Measurements from ENCODE around the gene PCCA. TPM values are rescaled to one million over a fixed set of nuclear protein-coding genes. Genes with fewer than 3 reads are reported as not detected.

Gene PCCA
- total RNA-seq, 4 donors from 2014 or later: 34.6 to 58.4 (median 40.1) TPM

GRCh38 chr13:100361504-100361903 lies 272.6 kb downstream of the PCCA start:
- H3K27me3 ChIP-seq: no peaks in the 10 kb centered on the region
- ATAC-seq: no peak
- no peak overlapping the region for H3K27ac ChIP-seq
- no peaks in the 10 kb centered on the region for H3K9me3 ChIP-seq
- H3K36me3 ChIP-seq: peaks cover 0 to 2% of the 10 kb centered on the region in 2 donors
- no peaks in the 10 kb centered on the region for H3K4me1 ChIP-seq
- no peak overlapping the region for H3K4me3 ChIP-seq
- TF ChIP-seq, protein P1, sequence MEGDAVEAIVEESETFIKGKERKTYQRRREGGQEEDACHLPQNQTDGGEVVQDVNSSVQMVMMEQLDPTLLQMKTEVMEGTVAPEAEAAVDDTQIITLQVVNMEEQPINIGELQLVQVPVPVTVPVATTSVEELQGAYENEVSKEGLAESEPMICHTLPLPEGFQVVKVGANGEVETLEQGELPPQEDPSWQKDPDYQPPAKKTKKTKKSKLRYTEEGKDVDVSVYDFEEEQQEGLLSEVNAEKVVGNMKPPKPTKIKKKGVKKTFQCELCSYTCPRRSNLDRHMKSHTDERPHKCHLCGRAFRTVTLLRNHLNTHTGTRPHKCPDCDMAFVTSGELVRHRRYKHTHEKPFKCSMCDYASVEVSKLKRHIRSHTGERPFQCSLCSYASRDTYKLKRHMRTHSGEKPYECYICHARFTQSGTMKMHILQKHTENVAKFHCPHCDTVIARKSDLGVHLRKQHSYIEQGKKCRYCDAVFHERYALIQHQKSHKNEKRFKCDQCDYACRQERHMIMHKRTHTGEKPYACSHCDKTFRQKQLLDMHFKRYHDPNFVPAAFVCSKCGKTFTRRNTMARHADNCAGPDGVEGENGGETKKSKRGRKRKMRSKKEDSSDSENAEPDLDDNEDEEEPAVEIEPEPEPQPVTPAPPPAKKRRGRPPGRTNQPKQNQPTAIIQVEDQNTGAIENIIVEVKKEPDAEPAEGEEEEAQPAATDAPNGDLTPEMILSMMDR (IDR thresholded peaks at IDR 0.05): no peak
- no peak for TF ChIP-seq POLR2AphosphoS5 (IDR thresholded peaks at IDR 0.05)
- no peak for TF ChIP-seq EP300 (IDR thresholded peaks at IDR 0.05)
- TF ChIP-seq POLR2A (IDR thresholded peaks at IDR 0.05): no peak
- WGBS, 2 donors (ENCODE audit: low coverage in 1 of 2): 91 to 100% methylated on average over 2 of the region's 2 CpGs

GRCh38 chr13:100362371-100362770 lies 273.5 kb downstream of the PCCA start:
- 74 to 84% methylated on average over 2 of the region's 2 CpGs for WGBS, 2 donors (ENCODE audit: low coverage in 1 of 2)

GRCh38 chr13:100362781-100363180 lies 273.9 kb downstream of the PCCA start:
- no peak overlapping the region for H3K27ac ChIP-seq
- no peak for ATAC-seq
- peaks cover 0 to 2% of the 10 kb centered on the region in 2 donors for H3K36me3 ChIP-seq
- H3K4me1 ChIP-seq: no peaks in the 10 kb centered on the region
- no peaks in the 10 kb centered on the region for H3K27me3 ChIP-seq
- TF ChIP-seq, protein P1 (IDR thresholded peaks at IDR 0.05): no peak
- no peak for TF ChIP-seq EP300 (IDR thresholded peaks at IDR 0.05)
- no peak for TF ChIP-seq POLR2A (IDR thresholded peaks at IDR 0.05)
- no peak for TF ChIP-seq POLR2AphosphoS5 (IDR thresholded peaks at IDR 0.05)
- H3K4me3 ChIP-seq: no peak overlapping the region
- 40 to 60% methylated on average over 1 of the region's 1 CpG for WGBS, 2 donors (ENCODE audit: low coverage in 1 of 2)
- H3K9me3 ChIP-seq: no peaks in the 10 kb centered on the region

More at GRCh38 chr13:100362371-100362770, 273.5 kb downstream of the PCCA start:
- Histone ChIP-seq H3K9me3 (no peaks in the 10 kb centered on the region), H3K4me1 (no peaks in the 10 kb centered on the region), H3K36me3 (peaks cover 0 to 2% of the 10 kb centered on the region in 2 donors), H3K4me3 (no peak overlapping the region), H3K27me3 (no peaks in the 10 kb centered on the region), H3K27ac (no peak overlapping the region)
- ATAC-seq: no peak
- TF ChIP-seq, protein P1 (IDR thresholded peaks at IDR 0.05): no peak
- no peak for TF ChIP-seq EP300 (IDR thresholded peaks at IDR 0.05)
- no peak for TF ChIP-seq POLR2AphosphoS5 (IDR thresholded peaks at IDR 0.05)
- no peak for TF ChIP-seq POLR2A (IDR thresholded peaks at IDR 0.05)

GRCh38 chr13:100363285-100363711 lies 274.4 kb downstream of the PCCA start:
- no peaks in the 10 kb centered on the region for H3K27me3 ChIP-seq
- no peak overlapping the region for H3K27ac ChIP-seq
- H3K4me1 ChIP-seq: no peaks in the 10 kb centered on the region
- WGBS, 2 donors (ENCODE audit: low coverage in 1 of 2): 24 to 25% methylated on average over 2 to 3 of the region's 3 CpGs
- no peaks in the 10 kb centered on the region for H3K36me3 ChIP-seq
- ATAC-seq: no peak
- no peaks in the 10 kb centered on the region for H3K9me3 ChIP-seq
- no peak overlapping the region for H3K4me3 ChIP-seq
- no peak for TF ChIP-seq POLR2A (IDR thresholded peaks at IDR 0.05)
- no peak for TF ChIP-seq EP300 (IDR thresholded peaks at IDR 0.05)
- TF ChIP-seq, protein P1 (IDR thresholded peaks at IDR 0.05): no peak
- no peak for TF ChIP-seq POLR2AphosphoS5 (IDR thresholded peaks at IDR 0.05)

GRCh38 chr13:100363874-100364273 lies 275.0 kb downstream of the PCCA start:
- Histone ChIP-seq H3K4me1 (no peaks in the 10 kb centered on the region), H3K27ac (no peak overlapping the region), H3K4me3 (no peak overlapping the region), H3K27me3 (no peaks in the 10 kb centered on the region), H3K36me3 (no peaks in the 10 kb centered on the region), H3K9me3 (no peaks in the 10 kb centered on the region)
- ATAC-seq: no peak
- TF ChIP-seq POLR2AphosphoS5 (IDR thresholded peaks at IDR 0.05): no peak
- TF ChIP-seq, protein P1 (IDR thresholded peaks at IDR 0.05): no peak
- no peak for TF ChIP-seq EP300 (IDR thresholded peaks at IDR 0.05)
- no peak for TF ChIP-seq POLR2A (IDR thresholded peaks at IDR 0.05)
- WGBS, 2 donors (ENCODE audit: low coverage in 1 of 2): 85 to 86% methylated on average over 2 of the region's 2 CpGs
